Osteocyte (in vitro differentiated cells): ENCODE measurements around the gene ZCCHC10. TPM values are rescaled to one million over a fixed set of nuclear protein-coding genes. Genes with fewer than 3 reads are reported as not detected.
"Not testable (repeated sequence)": the region's sequence is repeated elsewhere in the genome, so short reads cannot be mapped to it uniquely, and the experiment has no call there.

Experiments used
- DNase-seq: peaks from one replicate; pipeline ENCODE4 v3.0.0; 2021; ENCODE audit warnings: mixed read lengths; ENCODE audit not compliant: unreplicated experiment; ENCODE audit errors: extremely low spot score
- H3K27ac Mint-ChIP-seq: one replicate; pipeline ENCODE4 v1.8.0; 2021; ENCODE audit warnings: mild to moderate bottlenecking, mixed read lengths; ENCODE audit not compliant: unreplicated experiment
- H3K27me3 Mint-ChIP-seq: one replicate; pipeline ENCODE4 v1.8.0; 2021; ENCODE audit warnings: mixed read lengths; ENCODE audit not compliant: unreplicated experiment
- H3K36me3 Mint-ChIP-seq: one replicate; pipeline ENCODE4 v1.8.0; 2021; ENCODE audit warnings: mixed read lengths; ENCODE audit not compliant: unreplicated experiment
- H3K4me1 Mint-ChIP-seq: one replicate; pipeline ENCODE4 v1.8.0; 2021; ENCODE audit warnings: mixed read lengths; ENCODE audit not compliant: unreplicated experiment
- H3K4me3 Mint-ChIP-seq: one replicate; pipeline ENCODE4 v1.8.0; 2021; ENCODE audit warnings: mild to moderate bottlenecking, moderate library complexity, mixed read lengths; ENCODE audit not compliant: unreplicated experiment
- H3K9me3 Mint-ChIP-seq: one replicate; pipeline ENCODE4 v1.8.0; 2021; ENCODE audit warnings: mixed read lengths; ENCODE audit not compliant: unreplicated experiment
- CTCF ChIP-seq: fragments of 200-600 bp; sonication (generic); IDR thresholded peaks from 2 replicates; pipeline ENCODE4 v1.5.0; 2021; ENCODE audit warnings: antibody characterized with exemption, mild to moderate bottlenecking, moderate library complexity
- total RNA-seq: library from RNA; stranded (reverse); gene quantifications from 2 replicates; pipeline ENCODE4 v1.2.1, GENCODE V29; 2021

ZCCHC10 gene
- total RNA-seq, 1 donor from 2014 or later, result 21.0 TPM

- Mint-ChIP-seq H3K4me3 (no peak overlapping the region), H3K4me1 (no peaks in the 10 kb centered on the region), H3K27me3 (no peaks in the 10 kb centered on the region), H3K9me3 (peaks cover 4% of the 10 kb centered on the region), H3K36me3 (no peaks in the 10 kb centered on the region), H3K27ac (no peak overlapping the region)
- TF ChIP-seq CTCF, result no peak
- peak; percentile 6 for DNase-seq
Measured at GRCh38 chr5:132979367-132979940, 46.9 kb downstream of the ZCCHC10 start.

- no peaks in the 10 kb centered on the region for H3K4me1 Mint-ChIP-seq
- H3K27me3 Mint-ChIP-seq, result no peaks in the 10 kb centered on the region
- H3K9me3 Mint-ChIP-seq, result peaks cover 4% of the 10 kb centered on the region
- no peak overlapping the region for H3K4me3 Mint-ChIP-seq
- peak; percentile 48 for DNase-seq
- no peaks in the 10 kb centered on the region for H3K36me3 Mint-ChIP-seq
- no peak overlapping the region for H3K27ac Mint-ChIP-seq
- no peak for TF ChIP-seq CTCF
Measured at GRCh38 chr5:132976852-132977251, 49.5 kb downstream of the ZCCHC10 start.

GRCh38 chr5:132972436-132972828, 53.9 kb downstream of the ZCCHC10 start:
- H3K9me3 Mint-ChIP-seq, H3K27ac Mint-ChIP-seq: not testable (repeated sequence)

GRCh38 chr5:132971483-132972435, 54.6 kb downstream of the ZCCHC10 start:
- H3K27me3 Mint-ChIP-seq, result no peaks in the 10 kb centered on the region
- no peaks in the 10 kb centered on the region for H3K36me3 Mint-ChIP-seq
- H3K27ac Mint-ChIP-seq, result no peak overlapping the region
- H3K4me3 Mint-ChIP-seq, result no peak overlapping the region
- TF ChIP-seq CTCF, result no peak
- peaks cover under 1% of the 10 kb centered on the region for H3K9me3 Mint-ChIP-seq
- DNase-seq, result peak; percentile 23
- no peaks in the 10 kb centered on the region for H3K4me1 Mint-ChIP-seq

More at GRCh38 chr5:132972436-132972828, 53.9 kb downstream of the ZCCHC10 start:
- not testable (repeated sequence) for H3K27me3 Mint-ChIP-seq, H3K4me1 Mint-ChIP-seq, H3K36me3 Mint-ChIP-seq, H3K4me3 Mint-ChIP-seq
- DNase-seq, result peak; percentile 17

GRCh38 chr5:132965120-132965519, 61.2 kb downstream of the ZCCHC10 start:
- no peak for TF ChIP-seq CTCF
- Mint-ChIP-seq H3K4me1 (peaks cover 21% of the 10 kb centered on the region), H3K27me3 (no peaks in the 10 kb centered on the region), H3K36me3 (peaks cover 2% of the 10 kb centered on the region), H3K27ac (peak overlapping the region; percentile 10), H3K4me3 (no peak overlapping the region), H3K9me3 (no peaks in the 10 kb centered on the region)
- peak; percentile 2 for DNase-seq
